Testis (tissue), 3 donors: ENCODE data around the gene EIF1. TPM values are rescaled to one million over a fixed set of nuclear protein-coding genes. Genes with fewer than 3 reads are reported as not detected.
A peak's percentile ranks its signal among the peaks of the same experiment; 100 is the strongest.

Experiments used
- DNase-seq: peaks from one replicate; pipeline ENCODE4 v3.0.0-alpha.2; 2019
- H3K27ac ChIP-seq, 2 donors: fragments of 200-600 bp; sonication (generic); one replicate each; pipeline ENCODE4 v1.5.1; 2019
- H3K27me3 ChIP-seq: fragments of 200-600 bp; sonication (generic); one replicate; pipeline ENCODE4 v1.5.1; 2019
- H3K36me3 ChIP-seq: fragments of 200-600 bp; sonication (generic); one replicate; pipeline ENCODE4 v1.5.1; 2017; ENCODE audit warnings: low read depth; ENCODE audit errors: missing control alignments
- H3K4me1 ChIP-seq: fragments of 200-600 bp; sonication (generic); one replicate; pipeline ENCODE4 v1.5.1; 2019
- H3K4me3 ChIP-seq, 2 donors: fragments of 200-600 bp; sonication (generic); one replicate each; pipeline ENCODE4 v1.5.1; 2017 to 2019
- H3K9me3 ChIP-seq: fragments of 200-600 bp; sonication (generic); one replicate; pipeline ENCODE4 v1.5.1; 2017
- POLR2A ChIP-seq: fragments of 450-650 bp; IDR thresholded peaks from one replicate; pipeline ENCODE4 v1.6.1; 2017; ENCODE audit warnings: antibody characterized with exemption, mild to moderate bottlenecking, moderate library complexity
- WGBS, 2 donors: methylation state at CpG; one replicate each; pipeline ENCODE4 v1.1.5; 2018; 5-methylcytosine and 5-hydroxymethylcytosine counted together
- intact Hi-C: fragments of 100-400 bp; cut with DNase I; formaldehyde crosslinking; loops from one replicate; pipeline ENCODE4 v1.15.1; 2023; ENCODE audit warnings: low total_unique reads
- polyA plus RNA-seq: library from polyadenylated mRNA; stranded (reverse); fragments of 350-450 nt; fragmentation: Illumina TruSeq; extraction: RNeasy Lipid Tissue Mini Kit (QIAGEN cat#74804); gene quantifications from one replicate; pipeline ENCODE4 v1.2.3, GENCODE V29; 2014; ENCODE audit warnings: low read depth, low replicate concordance; ENCODE audit not compliant: insufficient read depth
- total RNA-seq, 2 donors: library from RNA; depleted of rRNA; stranded (reverse); fragments of >200 nt; gene quantifications; one replicate each; pipeline ENCODE4 v1.2.3, GENCODE V29; 2016
- TF ChIP-seq, protein P1 (sequence below), 3 experiments: fragments of 450-650 bp in 2 of 3; fragments of 200-600 bp in 1 of 3; sonication (generic) in 1 of 3; IDR thresholded peaks; one replicate each; pipeline ENCODE4 v1.5.1; 2016 to 2019; ENCODE audit warnings: antibody characterized with exemption in 3 of 3, mild to moderate bottlenecking in 2 of 3, moderate library complexity in 1 of 3

Gene EIF1
- total and polyA plus RNA-seq, 3 donors from 2014 or later = 274 to 1,078 (median 338) TPM

DNA sequence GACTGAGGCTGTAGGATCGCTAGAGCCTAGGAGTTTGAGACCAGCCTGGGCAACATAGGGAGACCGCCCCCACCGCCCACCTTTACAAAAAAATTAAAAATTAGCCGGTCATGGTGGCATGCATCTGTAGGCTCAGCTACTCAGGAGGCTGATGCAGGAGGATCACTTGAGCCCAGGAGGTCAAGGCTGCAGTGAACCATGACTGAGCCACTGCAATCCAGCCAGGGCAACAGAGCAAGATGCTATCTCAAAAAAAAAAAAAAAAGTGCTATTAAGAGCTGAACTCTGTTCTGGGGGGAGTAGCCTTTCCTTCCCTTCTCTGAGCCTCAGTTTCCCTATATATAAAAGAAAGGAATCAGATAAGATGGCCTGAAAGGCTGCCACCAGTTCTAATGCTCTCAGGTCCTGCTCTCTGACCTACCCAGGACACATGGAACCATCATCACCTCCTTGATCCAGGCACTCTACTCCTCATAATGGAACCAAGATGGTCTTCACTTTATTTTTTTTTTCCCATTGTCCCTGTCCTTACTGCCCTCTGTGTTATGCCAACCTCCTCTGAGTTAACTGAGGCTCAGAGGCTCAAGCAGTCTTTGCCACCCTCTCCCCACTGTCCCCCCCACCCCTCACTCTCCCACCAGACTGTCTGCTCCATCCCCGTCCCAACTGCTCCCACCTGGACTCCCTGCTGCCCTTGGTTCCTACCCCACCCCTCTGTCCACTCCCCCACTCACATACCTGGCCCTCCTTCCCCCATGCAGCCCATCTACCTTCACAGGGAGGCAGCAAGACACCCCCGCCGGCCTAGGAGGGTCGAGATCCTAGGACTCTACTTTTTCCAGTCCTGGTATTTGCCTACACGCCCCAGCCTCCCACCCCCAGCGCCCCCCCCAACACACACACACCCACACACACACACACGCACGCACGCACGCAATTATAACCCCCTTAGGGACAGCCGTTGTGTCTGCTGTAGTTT lies 23.8 kb upstream of the EIF1 start:
- peak overlapping the region; percentile 44 to 52 for H3K4me3 ChIP-seq
- intact Hi-C loops = no loop called here
- peak overlapping the region in 1 of 2 donors; percentile 81 for H3K27ac ChIP-seq
- no peaks in the 10 kb centered on the region for H3K36me3 ChIP-seq
- TF ChIP-seq POLR2A = no peak
- TF ChIP-seq, protein P1, sequence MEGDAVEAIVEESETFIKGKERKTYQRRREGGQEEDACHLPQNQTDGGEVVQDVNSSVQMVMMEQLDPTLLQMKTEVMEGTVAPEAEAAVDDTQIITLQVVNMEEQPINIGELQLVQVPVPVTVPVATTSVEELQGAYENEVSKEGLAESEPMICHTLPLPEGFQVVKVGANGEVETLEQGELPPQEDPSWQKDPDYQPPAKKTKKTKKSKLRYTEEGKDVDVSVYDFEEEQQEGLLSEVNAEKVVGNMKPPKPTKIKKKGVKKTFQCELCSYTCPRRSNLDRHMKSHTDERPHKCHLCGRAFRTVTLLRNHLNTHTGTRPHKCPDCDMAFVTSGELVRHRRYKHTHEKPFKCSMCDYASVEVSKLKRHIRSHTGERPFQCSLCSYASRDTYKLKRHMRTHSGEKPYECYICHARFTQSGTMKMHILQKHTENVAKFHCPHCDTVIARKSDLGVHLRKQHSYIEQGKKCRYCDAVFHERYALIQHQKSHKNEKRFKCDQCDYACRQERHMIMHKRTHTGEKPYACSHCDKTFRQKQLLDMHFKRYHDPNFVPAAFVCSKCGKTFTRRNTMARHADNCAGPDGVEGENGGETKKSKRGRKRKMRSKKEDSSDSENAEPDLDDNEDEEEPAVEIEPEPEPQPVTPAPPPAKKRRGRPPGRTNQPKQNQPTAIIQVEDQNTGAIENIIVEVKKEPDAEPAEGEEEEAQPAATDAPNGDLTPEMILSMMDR (IDR thresholded peaks at IDR 0.05) = no peak
- H3K27me3 ChIP-seq = no peaks in the 10 kb centered on the region
- peaks cover 7% of the 10 kb centered on the region for H3K4me1 ChIP-seq
- 41 to 78% methylated on average over 6 to 15 of the region's 15 CpGs for WGBS, 2 donors
- no peaks in the 10 kb centered on the region for H3K9me3 ChIP-seq
- no peak for DNase-seq

DNA sequence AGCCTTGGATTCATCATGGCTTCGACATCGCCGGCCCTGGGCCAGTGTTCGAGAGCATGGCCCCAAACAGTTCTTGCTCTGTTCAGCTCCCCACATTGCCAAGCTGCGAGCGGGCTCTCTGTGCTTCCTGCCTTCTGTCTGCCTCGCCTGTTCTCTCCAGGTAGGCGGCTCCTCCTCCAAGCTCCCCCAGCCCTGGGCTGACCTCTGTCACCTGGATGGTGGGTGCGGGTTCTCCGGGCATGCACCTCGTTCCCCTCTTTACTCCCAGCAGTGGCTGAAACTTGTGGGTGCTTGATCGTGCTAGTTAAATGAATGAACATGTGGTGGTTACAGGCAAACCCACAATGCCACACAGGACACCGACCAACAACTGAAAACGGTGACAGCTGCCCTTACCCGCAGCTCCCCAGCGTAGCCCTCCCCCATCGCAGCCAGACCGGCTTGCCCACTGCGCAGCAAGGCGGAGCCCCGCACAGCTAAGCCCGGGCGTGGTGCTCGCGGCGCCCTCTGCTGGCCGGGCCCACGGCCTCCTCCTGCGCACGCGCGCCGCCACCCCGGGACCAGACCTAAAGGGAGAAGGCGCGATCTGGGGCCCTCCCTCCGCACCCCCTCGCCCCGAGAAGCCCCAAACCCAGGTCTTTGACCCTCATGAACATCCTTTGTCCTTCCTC lies 23.0 kb upstream of the EIF1 start:
- WGBS, 2 donors = 1 to 2% methylated on average over 15 to 39 of the region's 39 CpGs
- peak; percentile 90 for DNase-seq
- TF ChIP-seq, protein P1 (IDR thresholded peaks at IDR 0.05) = peak; percentile 89 to 96 (median 93)
- TF ChIP-seq POLR2A = no peak
- Histone ChIP-seq H3K4me3 (peak overlapping the region; percentile 44 to 52), H3K27me3 (no peaks in the 10 kb centered on the region), H3K27ac (peak overlapping the region; percentile 47 to 81), H3K4me1 (peaks cover 7% of the 10 kb centered on the region), H3K36me3 (no peaks in the 10 kb centered on the region), H3K9me3 (no peaks in the 10 kb centered on the region)
- intact Hi-C loops = no loop called here

DNA sequence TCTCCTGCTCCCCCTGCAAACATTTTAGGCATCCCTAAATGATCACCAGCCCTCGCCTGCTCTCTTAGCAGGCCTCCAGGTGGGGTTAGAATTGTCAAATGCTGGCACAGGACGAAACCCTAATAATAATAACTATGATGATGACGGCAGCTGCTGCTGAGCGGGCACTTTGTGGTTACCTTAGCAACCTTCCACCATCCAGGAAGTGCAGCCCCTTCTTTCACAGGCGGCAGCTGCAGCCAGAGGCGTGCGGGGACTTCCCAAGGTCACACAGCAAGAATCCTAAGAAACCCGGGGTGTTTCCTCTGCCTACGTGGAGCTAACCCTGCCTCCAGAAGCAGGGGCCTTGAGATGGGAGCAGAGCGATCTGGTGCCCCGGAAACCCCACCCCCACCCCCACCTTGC lies 22.4 kb upstream of the EIF1 start:
- no peak for TF ChIP-seq POLR2A
- TF ChIP-seq, protein P1 (IDR thresholded peaks at IDR 0.05) = no peak
- no peaks in the 10 kb centered on the region for H3K9me3 ChIP-seq
- H3K36me3 ChIP-seq = no peaks in the 10 kb centered on the region
- 0 to 2% methylated on average over 10 to 11 of the region's 11 CpGs for WGBS, 2 donors
- H3K27ac ChIP-seq = peak overlapping the region; percentile 47 to 81
- DNase-seq = no peak
- intact Hi-C loops = no loop called here
- H3K4me3 ChIP-seq = peak overlapping the region; percentile 44 to 52
- no peaks in the 10 kb centered on the region for H3K27me3 ChIP-seq
- peaks cover 7% of the 10 kb centered on the region for H3K4me1 ChIP-seq

DNA sequence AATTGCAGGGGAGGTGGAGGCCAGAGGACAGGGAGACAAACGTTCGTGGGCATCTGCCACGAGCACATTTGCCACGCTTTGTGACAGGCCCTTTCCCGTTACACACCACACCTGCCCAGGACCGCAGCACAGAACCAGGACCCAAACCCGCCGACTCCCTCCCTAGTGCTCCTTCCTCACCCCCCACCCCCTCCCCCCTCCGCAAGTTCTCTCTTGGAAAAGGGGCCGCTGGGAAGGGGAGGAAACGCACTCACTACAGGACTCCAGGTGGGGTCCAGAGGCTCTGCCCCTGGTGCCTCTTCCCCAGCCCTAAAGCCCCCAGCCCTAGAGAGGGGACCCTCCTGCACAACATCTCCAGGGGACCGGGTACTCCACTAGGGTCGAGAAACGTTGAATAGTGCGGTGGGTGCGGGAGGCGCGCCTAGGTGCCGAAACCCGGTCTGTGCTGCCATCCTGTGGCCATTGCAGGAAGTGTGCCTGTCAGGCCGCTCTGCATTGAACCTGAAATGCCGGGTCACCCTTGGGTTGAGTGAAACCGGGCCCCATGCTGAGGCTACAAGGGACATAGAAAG lies 21.9 kb upstream of the EIF1 start:
- no peaks in the 10 kb centered on the region for H3K36me3 ChIP-seq
- H3K9me3 ChIP-seq = no peaks in the 10 kb centered on the region
- 0 to 1% methylated on average over 19 to 23 of the region's 23 CpGs for WGBS, 2 donors
- TF ChIP-seq POLR2A = no peak
- TF ChIP-seq, protein P1 (IDR thresholded peaks at IDR 0.05) = peak; percentile 87 to 95 (median 93)
- DNase-seq = peak; percentile 89
- intact Hi-C loops = no loop called here
- H3K27ac ChIP-seq = peak overlapping the region; percentile 47 to 81
- no peaks in the 10 kb centered on the region for H3K27me3 ChIP-seq
- H3K4me1 ChIP-seq = peaks cover 7% of the 10 kb centered on the region
- peak overlapping the region; percentile 44 to 52 for H3K4me3 ChIP-seq
